SH-SY5Y (cell line): ENCODE measurements around the gene NAALADL1.

ENCODE experiments used
- GATA2 ChIP-seq: IDR thresholded peaks from 2 replicates; pipeline ENCODE4 v1.6.1; 2011; ENCODE audit warnings: mild to moderate bottlenecking, low read depth, low read length
- GATA3 ChIP-seq: IDR thresholded peaks from 2 replicates; pipeline ENCODE4 v1.6.1; 2011; ENCODE audit warnings: low read depth, mild to moderate bottlenecking, low read length, moderate library complexity

DNA sequence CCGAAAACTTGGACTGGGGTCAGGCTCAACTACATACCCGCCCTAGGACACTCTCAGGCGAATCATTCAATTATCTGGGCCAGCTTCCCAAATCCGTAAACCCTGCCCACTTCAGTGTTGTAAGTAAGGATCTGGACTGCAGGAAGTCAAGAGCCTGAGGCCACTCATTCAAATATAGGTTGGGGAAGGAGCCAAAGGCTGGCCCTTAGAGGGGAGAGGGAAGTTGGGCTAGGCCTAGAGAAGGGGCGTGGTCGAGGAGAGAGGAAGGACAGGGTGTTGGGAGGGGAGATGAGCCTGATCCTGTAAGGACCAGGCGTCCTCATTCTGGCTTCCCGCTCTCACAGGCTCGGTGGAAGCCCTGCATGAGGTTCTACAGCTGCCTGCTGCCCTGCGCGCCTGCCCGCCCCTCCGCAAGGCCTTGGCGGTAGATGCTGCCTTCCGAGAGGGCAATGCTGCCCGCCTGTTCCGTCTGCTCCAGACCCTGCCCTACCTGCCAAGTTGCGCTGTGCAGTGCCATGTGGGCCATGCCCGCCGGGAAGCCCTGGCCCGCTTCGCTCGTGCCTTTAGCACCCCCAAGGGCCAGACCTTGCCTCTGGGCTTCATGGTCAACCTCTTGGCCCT is 14.4 kb downstream of the NAALADL1 start:
- no peak for TF ChIP-seq GATA3
- TF ChIP-seq GATA2 = no peak
